Inferior parietal cortex (tissue), 1 donor: Measurements from ENCODE around the gene JUND.

ENCODE experiments used
- DNase-seq: peaks from one replicate; pipeline ENCODE4 v3.0.0-alpha.2; 2016; ENCODE audit errors: extremely low spot score

The JUND gene

GRCh38 chr19:18239303-18239702 lies 42.1 kb downstream of the JUND start:
- DNase-seq: no peak

- DNase-seq: no peak
Observed at GRCh38 chr19:18234194-18234593, 47.2 kb downstream of the JUND start.

GRCh38 chr19:18233224-18233825 lies 48.1 kb downstream of the JUND start:
- DNase-seq: no peak

DNA sequence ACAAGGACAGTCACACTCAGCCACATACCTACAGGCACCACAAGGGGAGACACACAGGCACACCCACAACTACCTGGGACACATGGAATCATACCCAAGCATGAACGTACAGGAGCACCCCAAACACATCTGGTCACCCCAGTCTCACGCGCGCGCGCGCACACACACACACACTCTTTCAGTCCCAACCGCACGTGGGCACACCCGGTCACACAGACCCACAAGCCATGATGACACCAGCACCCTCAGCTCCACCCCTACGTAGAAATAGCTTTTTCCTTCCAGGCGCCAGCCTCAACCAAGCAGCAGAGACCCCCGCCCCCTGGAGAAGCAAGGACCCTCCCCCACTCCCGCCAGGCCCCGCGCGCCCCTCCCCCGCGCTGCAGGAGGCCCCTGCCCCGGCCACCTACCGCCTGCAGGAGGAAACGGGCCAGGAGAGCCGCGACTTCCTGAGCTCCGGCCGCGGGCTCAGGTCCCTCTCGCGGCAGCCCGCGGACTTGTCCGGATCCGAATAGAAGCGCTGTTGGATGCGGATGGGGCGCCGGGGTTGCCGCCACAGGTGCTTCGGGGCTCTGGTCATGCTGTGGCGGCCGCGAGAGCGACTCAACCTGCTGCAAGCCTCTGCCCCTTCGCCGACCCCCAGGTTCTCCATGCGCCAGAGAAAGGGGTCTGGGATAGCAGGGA lies 48.7 kb downstream of the JUND start:
- DNase-seq: no peak

GRCh38 chr19:18231775-18232174 lies 49.6 kb downstream of the JUND start:
- DNase-seq: no peak

DNA sequence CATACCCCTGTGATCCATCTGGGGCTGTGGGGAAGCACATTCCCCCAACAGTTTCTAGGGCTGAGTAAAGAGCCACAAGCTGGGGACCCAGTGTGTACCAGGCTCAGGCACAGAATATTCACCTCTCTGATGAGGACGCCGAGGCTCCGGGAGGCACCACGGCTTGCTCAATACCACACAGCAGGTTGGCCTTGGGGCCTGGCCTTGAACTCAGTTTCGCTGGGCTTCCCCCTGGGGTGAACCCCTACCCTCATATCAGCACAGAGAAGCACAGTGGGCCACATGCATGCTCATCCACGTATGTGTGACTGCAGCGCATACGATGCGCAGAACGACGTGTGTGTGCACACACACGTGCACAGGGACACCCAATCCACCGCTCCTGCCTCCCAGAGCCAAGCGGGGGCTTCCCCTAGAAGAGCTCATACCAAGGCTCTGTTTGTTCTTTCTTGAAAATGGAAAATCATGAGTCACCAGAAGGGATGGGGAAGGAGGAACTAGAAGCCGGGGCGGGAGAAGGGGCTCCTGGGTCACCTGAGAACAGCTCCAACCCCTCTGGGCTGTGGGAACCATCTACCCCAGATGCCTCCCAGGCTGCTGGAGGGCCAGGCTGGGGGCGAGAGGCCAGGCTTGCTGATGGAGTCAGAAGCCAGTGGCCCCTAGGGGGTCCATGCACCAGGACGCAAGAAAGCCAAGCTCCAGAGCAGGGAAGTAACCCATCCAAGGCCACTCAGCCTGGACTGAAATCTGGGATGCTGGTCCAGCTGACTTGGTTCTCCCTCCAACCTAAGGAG lies 50.3 kb downstream of the JUND start:
- peak; percentile 23 for DNase-seq

- no peak for DNase-seq
Observed at GRCh38 chr19:18229915-18230314, 51.5 kb downstream of the JUND start.
